ENCODE data around the gene TNPO2.

TNPO2 gene

GRCh38 chr19:12723641-12724426 lies at the start of gene TNPO2:
TSS of gene TNPO2 (minus strand) at chr19:12723932. CDS start at chr19:12720977, 2,955 bp downstream.
- peak; percentile 32 for DNase-seq (ENCODE audit: low read depth)
- TF ChIP-seq, protein P1, sequence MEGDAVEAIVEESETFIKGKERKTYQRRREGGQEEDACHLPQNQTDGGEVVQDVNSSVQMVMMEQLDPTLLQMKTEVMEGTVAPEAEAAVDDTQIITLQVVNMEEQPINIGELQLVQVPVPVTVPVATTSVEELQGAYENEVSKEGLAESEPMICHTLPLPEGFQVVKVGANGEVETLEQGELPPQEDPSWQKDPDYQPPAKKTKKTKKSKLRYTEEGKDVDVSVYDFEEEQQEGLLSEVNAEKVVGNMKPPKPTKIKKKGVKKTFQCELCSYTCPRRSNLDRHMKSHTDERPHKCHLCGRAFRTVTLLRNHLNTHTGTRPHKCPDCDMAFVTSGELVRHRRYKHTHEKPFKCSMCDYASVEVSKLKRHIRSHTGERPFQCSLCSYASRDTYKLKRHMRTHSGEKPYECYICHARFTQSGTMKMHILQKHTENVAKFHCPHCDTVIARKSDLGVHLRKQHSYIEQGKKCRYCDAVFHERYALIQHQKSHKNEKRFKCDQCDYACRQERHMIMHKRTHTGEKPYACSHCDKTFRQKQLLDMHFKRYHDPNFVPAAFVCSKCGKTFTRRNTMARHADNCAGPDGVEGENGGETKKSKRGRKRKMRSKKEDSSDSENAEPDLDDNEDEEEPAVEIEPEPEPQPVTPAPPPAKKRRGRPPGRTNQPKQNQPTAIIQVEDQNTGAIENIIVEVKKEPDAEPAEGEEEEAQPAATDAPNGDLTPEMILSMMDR (IDR thresholded peaks at IDR 0.05; ENCODE audit: control insufficient read depth, extremely low read depth, insufficient read depth) = no peak
- peak within 1 kb of the TSS; percentile 79 for H3K4me3 ChIP-seq (ENCODE audit: low read depth, low read length)

DNA sequence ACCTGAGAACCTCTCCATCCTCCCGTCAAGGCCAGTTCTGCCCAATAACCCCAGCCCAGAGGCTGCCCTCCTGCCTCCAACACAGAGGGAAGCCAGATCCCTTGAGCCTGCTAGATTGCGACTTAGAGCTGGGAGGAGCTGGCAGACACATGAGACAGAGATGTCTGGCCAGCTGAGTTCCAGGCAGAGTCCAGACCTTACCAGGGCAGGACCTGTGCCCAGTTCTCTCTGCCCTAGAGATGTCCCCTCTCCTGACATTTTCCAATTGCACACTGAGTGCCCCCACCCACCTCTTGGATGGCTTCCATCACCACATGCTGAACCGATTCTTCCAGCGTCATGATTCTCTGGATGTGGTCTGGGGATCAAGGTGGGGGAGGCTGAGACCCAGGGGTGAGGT lies 48.6 kb upstream of the TNPO2 start:
- DNase-seq (ENCODE audit: low read depth) = no peak
- no peak overlapping the region for H3K4me3 ChIP-seq (ENCODE audit: low read depth, low read length)
- TF ChIP-seq, protein P1 (IDR thresholded peaks at IDR 0.05; ENCODE audit: control insufficient read depth, extremely low read depth, insufficient read depth) = no peak

- TF ChIP-seq, protein P1 (IDR thresholded peaks at IDR 0.05; ENCODE audit: control insufficient read depth, extremely low read depth, insufficient read depth) = no peak
- no peak overlapping the region for H3K4me3 ChIP-seq (ENCODE audit: low read depth, low read length)
- DNase-seq (ENCODE audit: low read depth) = no peak
These were observed 47.2 kb upstream of the TNPO2 start for GRCh38 chr19:12770922-12771321.

DNA sequence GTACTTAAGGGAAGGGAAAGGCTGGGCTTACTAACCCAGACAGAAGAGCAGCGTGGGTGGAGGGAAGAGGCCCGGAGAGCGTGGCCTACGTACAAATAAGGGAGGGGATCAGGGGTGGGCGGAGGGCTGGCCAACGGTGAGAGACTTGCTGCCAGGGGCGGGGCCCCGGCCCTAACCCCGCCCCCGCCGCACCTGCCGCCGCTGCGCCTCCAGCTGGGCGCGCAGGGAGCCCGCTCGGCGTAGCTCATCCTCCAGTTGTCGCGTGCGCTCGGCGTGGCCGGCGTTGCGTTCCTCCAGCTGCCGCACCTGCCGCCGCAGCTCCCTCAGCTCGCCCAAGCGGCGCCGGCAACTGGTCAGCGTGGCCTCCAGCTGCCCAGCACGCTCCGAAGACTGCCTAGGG lies 46.0 kb upstream of the TNPO2 start:
- TF ChIP-seq, protein P1 (IDR thresholded peaks at IDR 0.05; ENCODE audit: control insufficient read depth, extremely low read depth, insufficient read depth) = no peak
- DNase-seq (ENCODE audit: low read depth) = no peak
- H3K4me3 ChIP-seq (ENCODE audit: low read depth, low read length) = no peak overlapping the region

DNA sequence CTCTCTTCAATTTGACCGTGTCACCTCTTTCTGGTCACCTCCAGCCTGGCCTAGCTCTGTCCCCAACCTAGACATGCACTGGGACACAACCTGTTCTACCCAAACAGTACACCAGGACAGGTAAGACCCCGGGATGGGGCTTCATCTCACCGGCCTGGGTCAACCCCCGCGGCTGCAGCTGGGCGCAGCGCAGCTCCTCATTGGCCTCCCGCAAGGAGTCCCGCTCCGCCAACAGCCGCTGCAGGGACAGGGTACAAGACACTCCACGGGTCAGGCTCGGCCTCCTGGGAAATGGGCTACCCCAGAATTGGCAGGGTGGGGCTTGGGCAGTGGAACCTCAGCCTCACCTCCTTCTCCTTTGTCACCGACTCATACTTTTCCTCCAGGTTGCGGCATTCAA lies 43.9 kb upstream of the TNPO2 start:
- TF ChIP-seq, protein P1 (IDR thresholded peaks at IDR 0.05; ENCODE audit: control insufficient read depth, extremely low read depth, insufficient read depth) = no peak
- DNase-seq (ENCODE audit: low read depth) = no peak
- H3K4me3 ChIP-seq (ENCODE audit: low read depth, low read length) = no peak overlapping the region

GRCh38 chr19:12767150-12767549 lies 43.4 kb upstream of the TNPO2 start:
- TF ChIP-seq, protein P1 (IDR thresholded peaks at IDR 0.05; ENCODE audit: control insufficient read depth, extremely low read depth, insufficient read depth) = no peak
- H3K4me3 ChIP-seq (ENCODE audit: low read depth, low read length) = no peak overlapping the region
- DNase-seq (ENCODE audit: low read depth) = no peak

All from LNCaP clone FGC (cell line).